HUES48 (cell line): Measurements from ENCODE around the gene SSNA1.

Experiments
- H3K27ac ChIP-seq: one replicate; pipeline ENCODE4 v1.7.0; 2013; ENCODE audit warnings: low read depth, low read length, inconsistent platforms
- H3K27me3 ChIP-seq: 2 replicates; pipeline ENCODE4 v1.6.1; 2013; ENCODE audit warnings: mild to moderate bottlenecking, low read length; ENCODE audit not compliant: control insufficient read depth, insufficient read depth
- H3K36me3 ChIP-seq: 2 replicates; pipeline ENCODE4 v1.6.1; 2013; ENCODE audit warnings: low read length; ENCODE audit not compliant: control insufficient read depth, insufficient read depth
- H3K4me1 ChIP-seq: 2 replicates; pipeline ENCODE4 v1.6.1; 2013; ENCODE audit warnings: mild to moderate bottlenecking, low read length; ENCODE audit not compliant: control insufficient read depth, insufficient read depth
- H3K4me3 ChIP-seq: 2 replicates; pipeline ENCODE4 v1.5.1; 2013; ENCODE audit warnings: mild to moderate bottlenecking, low read depth, low read length
- H3K9ac ChIP-seq: 2 replicates; pipeline ENCODE4 v1.6.1; 2013; ENCODE audit warnings: mild to moderate bottlenecking, low read depth, low read length, moderate library complexity
- H3K9me3 ChIP-seq: 2 replicates; pipeline ENCODE4 v1.6.1; 2013; ENCODE audit warnings: low read length; ENCODE audit not compliant: control insufficient read depth, insufficient read depth

SSNA1 gene

DNA sequence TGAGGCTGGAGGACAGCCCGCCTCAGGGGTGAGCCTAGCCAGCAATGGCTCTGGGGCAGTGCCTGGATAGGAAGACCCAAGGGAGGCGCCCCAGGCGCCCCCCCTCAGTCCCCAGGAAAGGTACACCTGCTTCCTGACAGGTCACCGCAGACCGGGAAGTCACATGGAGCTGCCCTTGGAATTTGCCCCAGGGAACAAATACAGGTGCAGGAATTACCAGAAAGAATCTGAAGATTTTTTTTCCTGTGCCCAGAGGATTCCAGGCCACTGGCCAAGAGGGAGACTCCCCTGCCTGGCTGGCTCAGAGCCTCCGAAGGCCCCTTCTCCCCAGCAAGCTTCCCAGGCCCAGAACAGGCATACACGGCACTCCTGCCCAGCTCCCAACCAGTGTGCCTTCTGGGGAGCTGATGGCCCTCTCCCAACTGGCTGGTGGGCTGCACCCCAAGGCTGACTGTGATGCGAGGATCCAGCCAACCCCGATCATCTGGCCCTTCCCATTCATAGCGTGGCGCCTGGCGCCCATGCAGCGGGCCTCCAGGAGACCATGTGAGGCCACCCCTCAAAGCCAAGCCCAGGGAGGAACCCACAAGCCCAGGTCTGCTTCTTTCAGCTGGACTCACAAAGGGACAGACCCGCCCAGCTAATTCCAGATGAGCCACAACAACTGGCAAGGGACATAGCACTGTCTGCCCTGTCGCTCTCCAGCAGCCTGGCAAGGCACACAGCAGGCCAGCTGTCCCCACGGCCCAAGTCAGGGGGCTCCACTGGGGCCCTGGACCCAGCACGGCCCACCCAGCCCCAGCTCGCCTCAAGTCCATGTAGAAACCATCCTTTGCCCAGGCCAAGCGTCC, 9.8 kb downstream of the SSNA1 start:
- no peaks in the 10 kb centered on the region for H3K9me3 ChIP-seq
- no peaks in the 10 kb centered on the region for H3K36me3 ChIP-seq
- no peak overlapping the region for H3K4me3 ChIP-seq
- peaks cover 10% of the 10 kb centered on the region; the same call in 1 of the 2 replicates for H3K4me1 ChIP-seq
- H3K27ac ChIP-seq = no peak overlapping the region
- H3K27me3 ChIP-seq = no peaks in the 10 kb centered on the region
- no peak overlapping the region for H3K9ac ChIP-seq

GRCh38 chr9:137198902-137199283, 10.4 kb downstream of the SSNA1 start:
- no peak overlapping the region for H3K27ac ChIP-seq
- H3K4me1 ChIP-seq = peaks cover 10% of the 10 kb centered on the region; the same call in 1 of the 2 replicates
- H3K9ac ChIP-seq = no peak overlapping the region
- H3K4me3 ChIP-seq = peak overlapping the region; percentile 50; the same call in 1 of the 2 replicates
- H3K36me3 ChIP-seq = no peaks in the 10 kb centered on the region
- H3K27me3 ChIP-seq = no peaks in the 10 kb centered on the region
- H3K9me3 ChIP-seq = no peaks in the 10 kb centered on the region

DNA sequence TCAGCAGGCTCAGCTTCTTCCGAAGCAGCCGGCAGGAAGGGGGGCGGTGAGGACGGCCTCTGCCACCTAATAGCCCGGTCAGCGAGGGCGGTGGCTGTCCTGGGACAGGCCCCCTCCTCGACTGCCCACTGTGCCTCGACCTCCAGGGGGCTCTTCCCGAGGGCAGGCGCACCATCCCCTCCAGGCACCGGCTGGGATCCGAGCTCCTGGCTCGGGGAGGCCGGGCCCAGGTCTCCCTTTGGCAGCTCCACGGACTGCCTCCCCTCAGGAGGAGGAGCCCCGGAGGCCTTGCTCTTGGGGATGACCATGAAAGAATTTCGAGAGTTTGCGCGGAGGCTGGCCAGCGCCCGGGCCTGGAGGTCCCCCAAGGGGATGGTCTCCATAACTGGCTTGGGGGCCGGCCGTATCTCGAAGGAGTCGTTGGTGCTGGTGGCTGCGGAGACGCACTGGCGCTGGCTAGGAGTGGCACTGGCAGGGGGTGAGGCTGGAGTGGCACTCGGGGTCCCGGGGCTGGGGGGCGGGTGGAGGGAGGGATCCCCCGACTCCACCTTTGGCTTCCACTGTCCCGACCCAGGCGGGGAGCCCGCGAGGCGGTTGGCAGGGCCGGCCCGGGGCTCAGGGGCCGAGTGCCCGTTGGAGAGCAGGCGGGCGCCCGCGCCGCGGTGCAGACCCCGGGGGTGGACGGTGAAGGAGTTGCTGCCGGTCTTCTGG, 11.1 kb downstream of the SSNA1 start:
- Histone ChIP-seq H3K4me1 (peaks cover 14% of the 10 kb centered on the region; the same call in 1 of the 2 replicates), H3K36me3 (no peaks in the 10 kb centered on the region), H3K9me3 (no peaks in the 10 kb centered on the region), H3K4me3 (peak overlapping the region; percentile 50), H3K27ac (no peak overlapping the region), H3K9ac (no peak overlapping the region), H3K27me3 (no peaks in the 10 kb centered on the region)

GRCh38 chr9:137200311-137201204, 12.1 kb downstream of the SSNA1 start, which contains the start of gene TPRN:
Gene TPRN (minus strand): TSS chr9:137200741. CDS start chr9:137200711, 30 bp downstream.
- peak within 1 kb of the TSS; percentile 72 for H3K4me3 ChIP-seq
- no peaks in the 10 kb centered on the region for H3K36me3 ChIP-seq
- peak within 1 kb of the TSS; percentile 45 for H3K9ac ChIP-seq
- H3K4me1 ChIP-seq = peaks cover 10% of the 10 kb centered on the region; the same call in 1 of the 2 replicates
- no peaks in the 10 kb centered on the region for H3K27me3 ChIP-seq
- H3K27ac ChIP-seq = peak within 1 kb of the TSS; percentile 59
- no peaks in the 10 kb centered on the region for H3K9me3 ChIP-seq

DNA sequence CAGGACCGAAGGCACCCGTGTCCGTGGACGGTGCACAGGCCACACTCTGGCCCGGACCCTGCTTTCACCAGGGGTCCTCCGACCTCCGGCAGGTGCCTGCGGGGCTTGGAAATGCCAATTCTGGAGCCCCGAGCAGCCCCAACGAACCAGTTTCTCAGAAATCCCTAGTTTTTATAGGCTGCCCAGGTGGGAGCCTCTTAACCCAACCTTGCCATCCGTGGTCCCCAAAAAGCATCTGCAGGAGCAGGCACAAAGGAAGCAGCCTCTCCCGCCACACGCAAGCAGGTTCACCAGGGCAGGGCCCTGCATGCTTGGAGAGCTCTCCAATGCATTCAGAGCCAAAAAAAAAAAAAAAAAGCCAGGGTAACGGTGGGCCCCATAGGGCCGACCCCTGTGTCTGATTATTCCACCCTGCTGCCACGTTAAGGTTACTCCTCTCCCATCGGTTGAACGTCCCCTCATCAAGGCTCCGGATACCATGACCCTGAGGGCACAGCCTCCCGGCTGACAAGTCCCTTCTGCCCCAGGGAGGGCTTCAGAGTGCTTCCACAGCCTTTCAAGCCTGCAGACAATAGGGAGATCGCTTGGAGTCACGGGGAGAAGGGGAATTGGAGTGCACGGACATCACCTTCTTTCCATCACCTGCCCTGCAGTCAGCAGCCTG, 12.9 kb downstream of the SSNA1 start:
- Histone ChIP-seq H3K9me3 (no peaks in the 10 kb centered on the region), H3K9ac (peak overlapping the region; percentile 45), H3K4me1 (peaks cover 10% of the 10 kb centered on the region; the same call in 1 of the 2 replicates), H3K27me3 (no peaks in the 10 kb centered on the region), H3K4me3 (peak overlapping the region; percentile 72), H3K36me3 (no peaks in the 10 kb centered on the region), H3K27ac (peak overlapping the region; percentile 57)

DNA sequence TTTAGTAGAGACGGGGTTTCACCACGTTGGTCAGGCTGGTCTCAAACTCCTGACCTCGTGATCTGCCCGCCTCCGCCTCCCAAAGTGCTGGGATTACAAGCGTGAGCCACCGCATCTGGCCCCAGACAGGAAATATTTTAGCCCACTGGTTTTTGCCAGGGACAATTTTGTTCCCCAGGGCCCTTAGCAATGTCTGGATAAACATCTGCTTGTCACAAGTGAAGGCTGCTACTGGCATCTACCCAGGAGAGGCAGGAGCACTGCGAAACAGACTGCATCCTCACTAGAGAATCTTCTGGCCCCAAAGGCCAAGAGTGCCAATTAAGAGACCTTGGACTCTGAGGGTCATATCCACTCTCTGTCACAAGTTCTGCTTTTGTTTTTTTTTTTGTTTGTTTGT, 14.5 kb downstream of the SSNA1 start:
- Histone ChIP-seq H3K9me3 (no peaks in the 10 kb centered on the region), H3K27me3 (no peaks in the 10 kb centered on the region), H3K9ac (no peak overlapping the region), H3K4me3 (no peak overlapping the region), H3K27ac (no peak overlapping the region), H3K4me1 (peaks cover 10% of the 10 kb centered on the region; the same call in 1 of the 2 replicates), H3K36me3 (peaks cover 6% of the 10 kb centered on the region; the same call in 1 of the 2 replicates)

- H3K4me1 ChIP-seq = peaks cover 10% of the 10 kb centered on the region; the same call in 1 of the 2 replicates
- peak overlapping the region; percentile 82 for H3K4me3 ChIP-seq
- peak overlapping the region; percentile 89 for H3K9ac ChIP-seq
- H3K36me3 ChIP-seq = peaks cover 13% of the 10 kb centered on the region
- H3K27me3 ChIP-seq = no peaks in the 10 kb centered on the region
- no peaks in the 10 kb centered on the region for H3K9me3 ChIP-seq
- no peak overlapping the region for H3K27ac ChIP-seq
Measured at GRCh38 chr9:137204731-137205125, 16.3 kb downstream of the SSNA1 start.

GRCh38 chr9:137205126-137206069, 16.9 kb downstream of the SSNA1 start, which contains the start of the genes NDOR1 and TMEM203:
Gene NDOR1 (plus strand): TSS chr9:137205700. CDS start chr9:137205778, 78 bp downstream.
Gene TMEM203 (minus strand): TSS chr9:137205648. CDS start chr9:137205414, 234 bp downstream.
- Histone ChIP-seq H3K9ac (peak within 1 kb of the TSS; percentile 89), H3K4me3 (peak within 1 kb of the TSS; percentile 82), H3K4me1 (peaks cover 10% of the 10 kb centered on the region; the same call in 1 of the 2 replicates), H3K27me3 (no peaks in the 10 kb centered on the region), H3K36me3 (peaks cover 16% of the 10 kb centered on the region), H3K27ac (peak within 1 kb of the TSS; percentile 75), H3K9me3 (no peaks in the 10 kb centered on the region)

DNA sequence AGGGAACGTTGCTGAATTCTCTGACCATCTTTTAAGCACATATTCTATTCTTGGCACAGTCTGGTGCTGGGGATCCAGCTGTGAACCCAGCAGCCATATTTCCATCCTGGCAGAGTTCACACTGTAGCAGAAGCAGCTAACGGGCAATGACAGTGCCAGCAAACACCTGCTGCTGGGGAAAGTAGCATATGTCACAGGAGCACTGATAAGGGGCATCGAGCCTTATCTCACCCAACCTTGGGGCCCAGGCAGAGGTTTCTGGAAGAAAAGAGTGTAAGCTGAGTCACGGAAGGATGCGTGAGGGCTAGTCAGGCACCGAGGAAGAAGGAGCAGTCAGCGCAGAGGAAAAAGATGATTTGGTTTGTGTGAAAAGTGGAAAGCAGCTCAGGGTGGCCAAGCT, 18.1 kb downstream of the SSNA1 start:
- Histone ChIP-seq H3K36me3 (peaks cover 19% of the 10 kb centered on the region), H3K9me3 (no peaks in the 10 kb centered on the region), H3K4me3 (peak overlapping the region; percentile 82), H3K27me3 (no peaks in the 10 kb centered on the region), H3K4me1 (peaks cover 5% of the 10 kb centered on the region; the same call in 1 of the 2 replicates), H3K27ac (no peak overlapping the region), H3K9ac (no peak overlapping the region)
